ENCODE measurements around the gene IL1RAPL1.

DNA sequence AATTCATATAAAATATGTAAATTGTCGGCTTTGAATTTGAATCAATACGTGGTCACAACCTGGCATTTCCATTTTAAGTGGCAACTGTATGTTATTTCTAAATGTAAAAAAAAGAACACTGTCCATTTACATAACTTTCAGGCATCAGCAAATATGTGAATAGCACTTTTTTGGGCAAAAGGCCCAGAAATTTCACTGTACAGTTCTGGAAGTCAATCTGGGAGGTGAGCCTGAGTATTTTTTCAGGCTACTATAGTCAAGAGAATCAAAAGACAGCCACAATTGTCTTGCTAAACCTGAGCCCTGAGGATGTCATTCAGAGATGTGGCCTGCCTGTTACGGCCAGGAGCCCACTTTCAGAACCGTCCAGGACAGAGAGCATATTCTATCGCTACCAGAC lies 1084.2 kb downstream of the IL1RAPL1 start:
- TF ChIP-seq SUZ12 (IDR thresholded peaks at IDR 0.05; ENCODE audit: extremely low read depth, insufficient read depth, insufficient read length) (no peak), ZNF274 (IDR thresholded peaks at IDR 0.05; ENCODE audit: low read depth, low read length) (no peak)

Measured in NT2/D1 (cell line).